H9 (cell line): ENCODE results near the gene RHOJ. TPM values are rescaled to one million over a fixed set of nuclear protein-coding genes. Genes with fewer than 3 reads are reported as not detected.

Source experiments
- DNase-seq: peaks from one replicate; pipeline ENCODE4 v3.0.0-alpha.2; 2017
- H2AFZ ChIP-seq: one replicate; pipeline ENCODE4 v1.6.1; 2013; ENCODE audit warnings: mild to moderate bottlenecking, low read length, control low read depth, moderate library complexity
- H2AK5ac ChIP-seq: 2 replicates; pipeline ENCODE4 v1.6.1; 2013; ENCODE audit warnings: low read length, control low read depth, mixed read lengths; ENCODE audit not compliant: insufficient read length
- H2BK120ac ChIP-seq: one replicate; pipeline ENCODE4 v1.6.1; 2013; ENCODE audit warnings: low read depth, mild to moderate bottlenecking, low read length, control low read depth, inconsistent platforms; ENCODE audit not compliant: poor library complexity, severe bottlenecking
- H2BK12ac ChIP-seq: 2 replicates; pipeline ENCODE4 v1.6.1; 2013; ENCODE audit warnings: low read length, control low read depth, mixed read lengths, low read depth; ENCODE audit not compliant: insufficient read length
- H2BK15ac ChIP-seq: 2 replicates; pipeline ENCODE4 v1.6.1; 2013; ENCODE audit warnings: low read depth, low read length, control low read depth
- H2BK20ac ChIP-seq: one replicate; pipeline ENCODE4 v1.6.1; 2013; ENCODE audit warnings: low read depth, mild to moderate bottlenecking, low read length, control low read depth, inconsistent platforms; ENCODE audit not compliant: poor library complexity, severe bottlenecking
- H2BK5ac ChIP-seq: 2 replicates; pipeline ENCODE4 v1.6.1; 2013; ENCODE audit warnings: low read length, control low read depth, mixed read lengths; ENCODE audit not compliant: insufficient read length
- H3K14ac ChIP-seq: 2 replicates; pipeline ENCODE4 v1.6.1; 2013; ENCODE audit warnings: low read length, control low read depth; ENCODE audit not compliant: insufficient read depth
- H3K18ac ChIP-seq: 2 replicates; pipeline ENCODE4 v1.6.1; 2013; ENCODE audit warnings: low read depth, mild to moderate bottlenecking, mixed read lengths, low read length, control low read depth; ENCODE audit not compliant: insufficient read length
- H3K23ac ChIP-seq: 2 replicates; pipeline ENCODE4 v1.6.1; 2013; ENCODE audit warnings: low read length, control low read depth, mixed read lengths, low read depth; ENCODE audit not compliant: insufficient read length
- H3K23me2 ChIP-seq: 2 replicates; pipeline ENCODE4 v1.6.1; 2013; ENCODE audit warnings: low read depth, mild to moderate bottlenecking, mixed read lengths, low read length, control low read depth; ENCODE audit not compliant: insufficient read length, poor library complexity, severe bottlenecking
- H3K27ac ChIP-seq: 2 replicates; pipeline ENCODE4 v1.5.1; 2013; ENCODE audit warnings: low read length, control low read depth, mixed read lengths, low read depth; ENCODE audit not compliant: insufficient read length
- H3K27me3 ChIP-seq: 2 replicates; pipeline ENCODE4 v1.6.1; 2013; ENCODE audit warnings: low read length, control low read depth, inconsistent platforms; ENCODE audit not compliant: insufficient read depth
- H3K4ac ChIP-seq: 2 replicates; pipeline ENCODE4 v1.6.1; 2013; ENCODE audit warnings: low read depth, mild to moderate bottlenecking, control low read depth, inconsistent platforms, low read length, moderate library complexity
- H3K4me1 ChIP-seq: 2 replicates; pipeline ENCODE4 v1.6.1; 2013; ENCODE audit warnings: low read length, control low read depth, inconsistent platforms; ENCODE audit not compliant: insufficient read depth
- H3K4me2 ChIP-seq: 2 replicates; pipeline ENCODE4 v1.6.1; 2013; ENCODE audit warnings: low read length, control low read depth, mixed read lengths; ENCODE audit not compliant: insufficient read length, insufficient read depth
- H3K56ac ChIP-seq: 2 replicates; pipeline ENCODE4 v1.6.1; 2013; ENCODE audit warnings: low read depth, mild to moderate bottlenecking, mixed read lengths, low read length, control low read depth; ENCODE audit not compliant: insufficient read length
- H3K79me1 ChIP-seq: 2 replicates; pipeline ENCODE4 v1.6.1; 2013; ENCODE audit warnings: low read depth, mild to moderate bottlenecking, moderate library complexity, low read length, control low read depth, inconsistent platforms; ENCODE audit not compliant: insufficient read depth, poor library complexity, severe bottlenecking
- H3K79me2 ChIP-seq: 2 replicates; pipeline ENCODE4 v1.6.1; 2013; ENCODE audit warnings: low read length, control low read depth, inconsistent platforms; ENCODE audit not compliant: insufficient read depth
- H3K9ac ChIP-seq: 2 replicates; pipeline ENCODE4 v1.6.1; 2013; ENCODE audit warnings: low read length, control low read depth, mixed read lengths; ENCODE audit not compliant: insufficient read length; ENCODE audit errors: extremely low read depth
- H3K9me3 ChIP-seq: one replicate; pipeline ENCODE4 v1.6.1; 2013; ENCODE audit warnings: low read depth, low read length, inconsistent platforms; ENCODE audit not compliant: control insufficient read depth
- H3T11ph ChIP-seq: one replicate; pipeline ENCODE4 v1.6.1; 2013; ENCODE audit warnings: mild to moderate bottlenecking, low read length, control low read depth, inconsistent platforms
- H4K20me1 ChIP-seq: one replicate; pipeline ENCODE4 v1.6.1; 2013; ENCODE audit not compliant: control insufficient read depth, insufficient read length, insufficient read depth
- H4K5ac ChIP-seq: 2 replicates; pipeline ENCODE4 v1.6.1; 2013; ENCODE audit warnings: low read depth, mild to moderate bottlenecking, mixed read lengths, low read length, control low read depth; ENCODE audit not compliant: insufficient read length
- H4K8ac ChIP-seq: replicated peaks from 2 replicates; pipeline ENCODE4 v1.6.1; 2013; ENCODE audit warnings: low read length, control low read depth, mixed read lengths, low read depth; ENCODE audit not compliant: insufficient read length
- H4K91ac ChIP-seq: 2 replicates; pipeline ENCODE4 v1.6.1; 2013; ENCODE audit warnings: low read depth, mild to moderate bottlenecking, moderate library complexity, mixed read lengths, low read length, control low read depth; ENCODE audit not compliant: insufficient read length
- H3K27ac Mint-ChIP-seq, 3 experiments: 2 replicates in 2 of 3; 3 replicates in 1 of 3; pipeline ENCODE4 v1.8.0; 2020 to 2021; ENCODE audit warnings: mixed read lengths in 3 of 3, mild to moderate bottlenecking in 1 of 3, moderate library complexity in 1 of 3
- H3K27me3 Mint-ChIP-seq: 2 replicates; pipeline ENCODE4 v1.8.0; 2021; ENCODE audit warnings: low read depth, mild to moderate bottlenecking, moderate library complexity, mixed read lengths
- H3K36me3 Mint-ChIP-seq, 3 experiments: 2 replicates in 2 of 3; 3 replicates in 1 of 3; pipeline ENCODE4 v1.8.0; 2020 to 2021; ENCODE audit warnings: low read depth in 3 of 3, mixed read lengths in 3 of 3; ENCODE audit not compliant: insufficient read depth in 1 of 3
- H3K4me1 Mint-ChIP-seq, 2 experiments: 2 replicates each; pipeline ENCODE4 v1.8.0; 2020; ENCODE audit warnings: mixed read lengths in 2 of 2
- H3K4me3 Mint-ChIP-seq, 2 experiments: 2 replicates in 1 of 2; 3 replicates in 1 of 2; pipeline ENCODE4 v1.8.0; 2020 to 2021; ENCODE audit warnings: mild to moderate bottlenecking in 2 of 2, mixed read lengths in 2 of 2, moderate library complexity in 1 of 2
- H3K9me3 Mint-ChIP-seq, 2 experiments: 2 replicates in 1 of 2; 3 replicates in 1 of 2; pipeline ENCODE4 v1.8.0; 2020; ENCODE audit warnings: mild to moderate bottlenecking in 2 of 2, mixed read lengths in 2 of 2, moderate library complexity in 1 of 2
- CTCF ChIP-seq: fragments of 200-600 bp; sonication (generic); conservative IDR thresholded peaks from 3 replicates; pipeline ENCODE4 v1.8.0; 2021; ENCODE audit warnings: antibody characterized with exemption, mild to moderate bottlenecking
- WGBS: extraction: QIAGEN DNeasy Blood & Tissue Kit; methylation state at CpG from one replicate; pipeline ENCODE4 v1.1.7; 2013; ENCODE audit warnings: missing lambda C conversion rate, low lambda C conversion rate, mixed read lengths; ENCODE audit not compliant: insufficient read length; ENCODE audit errors: extremely low coverage; 5-methylcytosine and 5-hydroxymethylcytosine counted together
- total RNA-seq: library from RNA; stranded (reverse); gene quantifications from 2 replicates; pipeline ENCODE4 v1.2.1, GENCODE V29; 2021

RHOJ gene
- total RNA-seq, 1 experiment from 2014 or later, result not detected

- Histone ChIP-seq H3T11ph (no peak overlapping the region), H2BK20ac (no peak overlapping the region), H3K18ac (no peak overlapping the region), H2BK120ac (no peak overlapping the region), H2AFZ (no peak overlapping the region), H3K4ac (no peak overlapping the region), H2AK5ac (no peak overlapping the region), H3K4me2 (no peak overlapping the region), H3K79me1 (no peaks in the 10 kb centered on the region), H4K8ac (no peak overlapping the region), H4K5ac (no peak overlapping the region), H3K14ac (no peak overlapping the region), H4K20me1 (no peaks in the 10 kb centered on the region), H3K9ac (no peak overlapping the region), H3K23ac (no peak overlapping the region), H3K4me1 (no peaks in the 10 kb centered on the region), H3K56ac (no peak overlapping the region), H2BK5ac (no peak overlapping the region), H3K9me3 (no peaks in the 10 kb centered on the region), H3K23me2 (no peaks in the 10 kb centered on the region), H4K91ac (no peak overlapping the region), H2BK15ac (no peak overlapping the region), H3K79me2 (no peaks in the 10 kb centered on the region), H3K27ac (no peak overlapping the region), H3K27me3 (no peaks in the 10 kb centered on the region), H2BK12ac (no peak overlapping the region)
- no CpG with 5 or more reads among the region's 1 CpG for WGBS
- Mint-ChIP-seq H3K4me3 (no peak overlapping the region), H3K4me1 (no peaks in the 10 kb centered on the region), H3K36me3 (no peaks in the 10 kb centered on the region), H3K9me3 (no peaks in the 10 kb centered on the region), H3K27ac (no peak overlapping the region), H3K27me3 (no peaks in the 10 kb centered on the region)
- DNase-seq, result no peak
- TF ChIP-seq CTCF, result no peak
These were observed 17.8 kb upstream of the RHOJ start for GRCh38 chr14:63186453-63186852.
